Suprapubic skin (tissue), 4 donors: ENCODE data around the gene BNC2. TPM values are rescaled to one million over a fixed set of nuclear protein-coding genes. Genes with fewer than 3 reads are reported as not detected.

Experiments used
- DNase-seq, 2 donors: peaks; one replicate each; pipeline ENCODE4 v3.0.0-alpha.2; 2019; ENCODE audit warnings: low spot score in 2 of 2
- H3K27ac ChIP-seq: fragments of 200-600 bp; sonication (generic); one replicate; pipeline ENCODE4 v1.5.1; 2019
- H3K27me3 ChIP-seq: fragments of 200-600 bp; sonication (generic); one replicate; pipeline ENCODE4 v1.5.1; 2019
- H3K36me3 ChIP-seq: fragments of 200-600 bp; sonication (generic); one replicate; pipeline ENCODE4 v1.5.1; 2019
- H3K4me1 ChIP-seq: fragments of 200-600 bp; sonication (generic); one replicate; pipeline ENCODE4 v1.5.1; 2019
- H3K4me3 ChIP-seq: fragments of 200-600 bp; sonication (generic); one replicate; pipeline ENCODE4 v1.5.1; 2019; ENCODE audit warnings: mild to moderate bottlenecking
- H3K9me3 ChIP-seq: fragments of 200-600 bp; sonication (generic); one replicate; pipeline ENCODE4 v1.5.1; 2019
- CTCF ChIP-seq, 2 donors: fragments of 200-600 bp in 1 of 2; fragments of 450-650 bp in 1 of 2; sonication (generic) in 1 of 2; IDR thresholded peaks; one replicate each; pipeline ENCODE4 v1.5.1; 2016 to 2019; ENCODE audit warnings: antibody characterized with exemption in 2 of 2, mild to moderate bottlenecking in 1 of 2, moderate library complexity in 1 of 2
- EP300 ChIP-seq: sonication (generic); formaldehyde crosslinking; IDR thresholded peaks from one replicate; pipeline ENCODE4 v1.6.1; 2017; ENCODE audit warnings: antibody characterized with exemption
- POLR2A ChIP-seq, 2 donors: fragments of 450-650 bp; IDR thresholded peaks; one replicate each; pipeline ENCODE4 v1.6.1; 2017; ENCODE audit warnings: antibody characterized with exemption in 2 of 2, mild to moderate bottlenecking in 2 of 2, moderate library complexity in 2 of 2
- POLR2AphosphoS5 ChIP-seq, 3 donors: sonication (generic); formaldehyde crosslinking; IDR thresholded peaks; one replicate each; pipeline ENCODE4 v1.6.1; 2017; ENCODE audit warnings: antibody characterized with exemption in 3 of 3
- WGBS: methylation state at CpG from one replicate; pipeline ENCODE4 v1.1.5; 2018; 5-methylcytosine and 5-hydroxymethylcytosine counted together
- total RNA-seq, 4 donors: library from RNA; depleted of rRNA; stranded (reverse); fragments of >200 nt; gene quantifications; one replicate each; pipeline ENCODE4 v1.1.0, GENCODE V29; 2016

Gene BNC2
- total RNA-seq, 4 donors from 2014 or later: 6.5 to 12.3 (median 8.9) TPM

GRCh38 chr9:16715404-16715803 lies 155.1 kb downstream of the BNC2 start:
- H3K27ac ChIP-seq: no peak overlapping the region
- H3K4me1 ChIP-seq: no peaks in the 10 kb centered on the region
- TF ChIP-seq CTCF (IDR thresholded peaks at IDR 0.05) (no peak), POLR2A (IDR thresholded peaks at IDR 0.05) (no peak), EP300 (no peak), POLR2AphosphoS5 (IDR thresholded peaks at IDR 0.05) (no peak)
- H3K9me3 ChIP-seq: no peaks in the 10 kb centered on the region
- no peaks in the 10 kb centered on the region for H3K27me3 ChIP-seq
- no peak overlapping the region for H3K4me3 ChIP-seq
- no peaks in the 10 kb centered on the region for H3K36me3 ChIP-seq
- DNase-seq: no peak
- WGBS: 70% methylated on average over 2 of the region's 2 CpGs

- no peak for DNase-seq
- WGBS: 78% methylated on average over 4 of the region's 4 CpGs
- TF ChIP-seq POLR2AphosphoS5 (IDR thresholded peaks at IDR 0.05): no peak
- TF ChIP-seq CTCF (IDR thresholded peaks at IDR 0.05): no peak
- TF ChIP-seq POLR2A (IDR thresholded peaks at IDR 0.05): no peak
- TF ChIP-seq EP300: no peak
- Histone ChIP-seq H3K9me3 (no peaks in the 10 kb centered on the region), H3K27me3 (no peaks in the 10 kb centered on the region), H3K27ac (no peak overlapping the region), H3K4me3 (no peak overlapping the region), H3K36me3 (no peaks in the 10 kb centered on the region), H3K4me1 (peaks cover 5% of the 10 kb centered on the region)
Measured at GRCh38 chr9:16712787-16713186, 157.7 kb downstream of the BNC2 start.

GRCh38 chr9:16710888-16711287 lies 159.6 kb downstream of the BNC2 start:
- no peak overlapping the region for H3K4me3 ChIP-seq
- no peaks in the 10 kb centered on the region for H3K36me3 ChIP-seq
- H3K9me3 ChIP-seq: no peaks in the 10 kb centered on the region
- DNase-seq: no peak
- H3K4me1 ChIP-seq: peaks cover 5% of the 10 kb centered on the region
- no peaks in the 10 kb centered on the region for H3K27me3 ChIP-seq
- 80% methylated on average over 8 of the region's 8 CpGs for WGBS
- H3K27ac ChIP-seq: no peak overlapping the region
- TF ChIP-seq EP300 (no peak), POLR2AphosphoS5 (IDR thresholded peaks at IDR 0.05) (no peak), POLR2A (IDR thresholded peaks at IDR 0.05) (no peak), CTCF (IDR thresholded peaks at IDR 0.05) (no peak)

- Histone ChIP-seq H3K27me3 (no peaks in the 10 kb centered on the region), H3K9me3 (no peaks in the 10 kb centered on the region), H3K4me1 (peaks cover 8% of the 10 kb centered on the region), H3K27ac (no peak overlapping the region), H3K4me3 (no peak overlapping the region), H3K36me3 (no peaks in the 10 kb centered on the region)
- WGBS: 78% methylated on average over 2 of the region's 2 CpGs
- no peak for DNase-seq
- TF ChIP-seq EP300: no peak
- no peak for TF ChIP-seq POLR2AphosphoS5 (IDR thresholded peaks at IDR 0.05)
- TF ChIP-seq POLR2A (IDR thresholded peaks at IDR 0.05): no peak
- TF ChIP-seq CTCF (IDR thresholded peaks at IDR 0.05): no peak
Measured at GRCh38 chr9:16709924-16710323, 160.5 kb downstream of the BNC2 start.

- no peaks in the 10 kb centered on the region for H3K27me3 ChIP-seq
- H3K9me3 ChIP-seq: no peaks in the 10 kb centered on the region
- TF ChIP-seq POLR2A (IDR thresholded peaks at IDR 0.05) (no peak), POLR2AphosphoS5 (IDR thresholded peaks at IDR 0.05) (no peak)
- H3K4me1 ChIP-seq: peaks cover 18% of the 10 kb centered on the region
- DNase-seq: no peak
- 82% methylated on average over 13 of the region's 13 CpGs for WGBS
- no peaks in the 10 kb centered on the region for H3K36me3 ChIP-seq
- H3K4me3 ChIP-seq: no peak overlapping the region
- H3K27ac ChIP-seq: no peak overlapping the region
Measured at GRCh38 chr9:16708656-16709435, 161.6 kb downstream of the BNC2 start.
